H1 (cell line): ENCODE measurements around the gene MBNL3. TPM values are rescaled to one million over a fixed set of nuclear protein-coding genes. Genes with fewer than 3 reads are reported as not detected.

ENCODE experiments used
- CTCF ChIA-PET: fragments of 300-600 bp; sonication (Branson Sonifier 250); formaldehyde crosslinking; loops from one replicate; lab custom pipeline; 2021; ENCODE audit not compliant: partially characterized antibody; lab: Charles Lee
- POLR2A ChIA-PET: fragments of 300-600 bp; sonication (Branson Sonifier 250); formaldehyde crosslinking; loops from one replicate; lab custom pipeline; 2021; ENCODE audit warnings: inconsistent platforms; ENCODE audit not compliant: partially characterized antibody; lab: Charles Lee
- DNase-seq, 2 experiments: peaks; one replicate each; pipeline versions ENCODE4 v3.0.0 to v3.0.0-alpha.2; 2010 to 2022; ENCODE audit warnings: low spot score in 2 of 2, low read depth in 1 of 2, mixed read lengths in 1 of 2
- FAIRE-seq: peaks from 2 replicates; lab custom pipeline; 2011; peaks lifted over from hg19 to GRCh38; lab: Jason Lieb, UNC
- H2AFZ ChIP-seq: 2 replicates; pipeline ENCODE4 v1.8.1; 2012; ENCODE audit warnings: low read length, inconsistent platforms
- H2AK5ac ChIP-seq: 2 replicates; pipeline ENCODE4 v1.6.1; 2013; ENCODE audit warnings: low read depth, low read length
- H2BK120ac ChIP-seq: replicated peaks from 2 replicates; pipeline ENCODE3; 2013; ENCODE audit warnings: low read depth, low read length, inconsistent platforms
- H2BK12ac ChIP-seq: 2 replicates; pipeline ENCODE4 v1.6.1; 2013; ENCODE audit warnings: low read depth, low read length
- H2BK15ac ChIP-seq: 2 replicates; pipeline ENCODE4 v1.6.1; 2013; ENCODE audit warnings: low read length
- H2BK20ac ChIP-seq: 2 replicates; pipeline ENCODE4 v1.6.1; 2013; ENCODE audit warnings: low read length
- H2BK5ac ChIP-seq: 2 replicates; pipeline ENCODE4 v1.6.1; 2013; ENCODE audit warnings: low read depth, low read length
- H3K14ac ChIP-seq: 2 replicates; pipeline ENCODE4 v1.6.1; 2013; ENCODE audit warnings: inconsistent platforms; ENCODE audit not compliant: insufficient read length
- H3K18ac ChIP-seq: 2 replicates; pipeline ENCODE4 v1.6.1; 2013; ENCODE audit warnings: low read length; ENCODE audit errors: extremely low read depth
- H3K23ac ChIP-seq: 2 replicates; pipeline ENCODE4 v1.6.1; 2013; ENCODE audit warnings: inconsistent platforms; ENCODE audit not compliant: insufficient read length
- H3K23me2 ChIP-seq: 2 replicates; pipeline ENCODE4 v1.6.1; 2013; ENCODE audit warnings: low read depth, low read length
- H3K27ac ChIP-seq: 2 replicates; pipeline ENCODE4 v1.6.1; 2011; ENCODE audit warnings: low read depth, low read length, inconsistent platforms
- H3K27me3 ChIP-seq, 4 experiments: replicated peaks in 1 of 4; 1 replicate in 1 of 4; 2 replicates in 3 of 4; pipeline versions ENCODE4 v1.6.1 to v1.8.1; 2011 to 2013; ENCODE audit warnings: low read length in 3 of 4, mild to moderate bottlenecking in 3 of 4, inconsistent platforms in 2 of 4, mixed read lengths in 2 of 4, moderate library complexity in 1 of 4; ENCODE audit not compliant: control insufficient read depth in 3 of 4, insufficient read depth in 3 of 4; ENCODE audit errors: extremely low read depth in 1 of 4
- H3K36me3 ChIP-seq, 4 experiments: 2 replicates each; pipeline versions ENCODE4 v1.6.1 to v1.8.1; 2011 to 2013; ENCODE audit warnings: mild to moderate bottlenecking in 4 of 4, low read length in 3 of 4, moderate library complexity in 2 of 4, control low read depth in 1 of 4, inconsistent platforms in 1 of 4; ENCODE audit not compliant: insufficient read depth in 4 of 4, control insufficient read depth in 2 of 4
- H3K4ac ChIP-seq: replicated peaks from 2 replicates; pipeline ENCODE3; 2013; ENCODE audit warnings: low read length, low read depth, mixed read lengths, inconsistent platforms; ENCODE audit not compliant: insufficient read length
- H3K4me1 ChIP-seq, 4 experiments: replicated peaks in 1 of 4; 1 replicate in 1 of 4; 2 replicates in 3 of 4; pipeline versions ENCODE4 v1.6.1 to v1.8.1; 2011 to 2013; ENCODE audit warnings: low read length in 3 of 4, inconsistent platforms in 2 of 4, mixed read lengths in 1 of 4; ENCODE audit not compliant: insufficient read depth in 4 of 4, control insufficient read depth in 3 of 4
- H3K4me2 ChIP-seq, 2 experiments: 2 replicates each; pipeline versions ENCODE4 v1.6.1 to v1.8.1; 2011 to 2013; ENCODE audit warnings: low read depth in 2 of 2, low read length in 2 of 2, control low read depth in 1 of 2, inconsistent platforms in 1 of 2, mild to moderate bottlenecking in 1 of 2; ENCODE audit not compliant: insufficient read depth in 1 of 2
- H3K4me3 ChIP-seq, 4 experiments: fragments of 200-600, 300-600 bp in 1 of 4; sonication (generic), shearing (Covaris generic), sonication (Bioruptor Twin) in 1 of 4; 2 replicates each; pipeline versions ENCODE4 v1.5.1 to v1.8.1; 2011 to 2016; ENCODE audit warnings: low read length in 4 of 4, low read depth in 3 of 4, control low read depth in 2 of 4, inconsistent platforms in 2 of 4, mild to moderate bottlenecking in 2 of 4, mixed read lengths in 1 of 4, moderate library complexity in 1 of 4; ENCODE audit not compliant: insufficient read depth in 2 of 4; ENCODE audit errors: extremely low read depth in 1 of 4
- H3K56ac ChIP-seq: replicated peaks from 2 replicates; pipeline ENCODE3; 2013; ENCODE audit warnings: low read depth, mild to moderate bottlenecking, mixed read lengths, low read length, inconsistent platforms; ENCODE audit not compliant: insufficient read length
- H3K79me1 ChIP-seq: 2 replicates; pipeline ENCODE4 v1.6.1; 2013; ENCODE audit warnings: low read depth, low read length, control low read depth
- H3K79me2 ChIP-seq, 2 experiments: 2 replicates each; pipeline versions ENCODE4 v1.6.1 to v1.8.1; 2012 to 2013; ENCODE audit warnings: low read length in 2 of 2, mild to moderate bottlenecking in 2 of 2, inconsistent platforms in 1 of 2; ENCODE audit not compliant: insufficient read depth in 2 of 2, control insufficient read depth in 1 of 2
- H3K9ac ChIP-seq, 4 experiments: replicated peaks in 1 of 4; 1 replicate in 1 of 4; 2 replicates in 3 of 4; pipeline versions ENCODE4 v1.6.1 to v1.8.1; 2011 to 2013; ENCODE audit warnings: low read depth in 3 of 4, low read length in 3 of 4, control low read depth in 2 of 4, mild to moderate bottlenecking in 2 of 4, moderate library complexity in 2 of 4, inconsistent platforms in 1 of 4; ENCODE audit errors: extremely low read depth in 1 of 4
- H3K9me3 ChIP-seq, 2 experiments: 2 replicates each; pipeline versions ENCODE4 v1.6.1 to v1.8.1; 2012 to 2013; ENCODE audit warnings: mild to moderate bottlenecking in 2 of 2, moderate library complexity in 2 of 2, control low read depth in 1 of 2, inconsistent platforms in 1 of 2, low read depth in 1 of 2, low read length in 1 of 2, mixed read lengths in 1 of 2; ENCODE audit not compliant: insufficient read depth in 2 of 2
- H4K20me1 ChIP-seq, 2 experiments: replicated peaks in 1 of 2; 2 replicates each; pipeline versions ENCODE3 to v1.8.1; 2011 to 2013; ENCODE audit warnings: inconsistent platforms in 2 of 2, low read length in 2 of 2, mild to moderate bottlenecking in 1 of 2; ENCODE audit not compliant: insufficient read depth in 2 of 2, control insufficient read depth in 1 of 2
- H4K5ac ChIP-seq: 2 replicates; pipeline ENCODE4 v1.6.1; 2013; ENCODE audit warnings: low read length, low read depth, mixed read lengths, inconsistent platforms; ENCODE audit not compliant: insufficient read length
- H4K8ac ChIP-seq: 2 replicates; pipeline ENCODE4 v1.8.0; 2013; ENCODE audit warnings: mild to moderate bottlenecking, moderate library complexity, low read length, inconsistent platforms; ENCODE audit not compliant: insufficient read depth; ENCODE audit errors: extremely low read depth
- H4K91ac ChIP-seq: replicated peaks from 2 replicates; pipeline ENCODE3; 2013; ENCODE audit warnings: low read length, mixed read lengths, inconsistent platforms; ENCODE audit not compliant: insufficient read length
- ASH2L ChIP-seq: fragments of 200-600, 300-600 bp; sonication (generic); IDR thresholded peaks from one replicate; pipeline ENCODE4 v1.7.1; 2017; ENCODE audit warnings: low read length
- BACH1 ChIP-seq: IDR thresholded peaks from 2 replicates; pipeline ENCODE4 v1.6.1; 2012; ENCODE audit warnings: low read length, improper control_type of control experiment
- CBX8 ChIP-seq: fragments of 300-800, 300-1000 bp; sonication (generic); IDR thresholded peaks from 2 replicates; pipeline ENCODE4 v1.7.1; 2016; ENCODE audit warnings: low read depth, low read length, borderline replicate concordance
- CREB1 ChIP-seq: IDR thresholded peaks from 2 replicates; pipeline ENCODE4 v1.6.1; 2012; ENCODE audit warnings: inconsistent platforms
- E2F6 ChIP-seq: IDR thresholded peaks from 2 replicates; pipeline ENCODE4 v1.6.1; 2012; ENCODE audit warnings: inconsistent platforms
- EP300 ChIP-seq, 2 experiments: IDR thresholded peaks; 1 replicate in 1 of 2; 2 replicates in 1 of 2; pipeline ENCODE4 v1.6.1; 2011 to 2012; ENCODE audit warnings: low read depth in 2 of 2, low read length in 2 of 2, mild to moderate bottlenecking in 2 of 2, borderline replicate concordance in 1 of 2, inconsistent platforms in 1 of 2, moderate library complexity in 1 of 2
- EZH2 ChIP-seq: fragments of 200-600 bp; sonication (generic); IDR thresholded peaks from 2 replicates; pipeline ENCODE4 v1.7.1; 2012; ENCODE audit warnings: low read depth, mild to moderate bottlenecking, moderate library complexity, low read length, inconsistent platforms; ENCODE audit not compliant: severe bottlenecking
- GABPA ChIP-seq: IDR thresholded peaks from 2 replicates; pipeline ENCODE4 v1.6.1; 2011; ENCODE audit warnings: mild to moderate bottlenecking, low read length, moderate library complexity, borderline replicate concordance; ENCODE audit not compliant: insufficient read depth
- GTF2F1 ChIP-seq: IDR thresholded peaks from 2 replicates; pipeline ENCODE4 v1.6.1; 2012; ENCODE audit warnings: low read depth, low read length, improper control_type of control experiment, borderline replicate concordance
- HDAC6 ChIP-seq: IDR thresholded peaks from one replicate; pipeline ENCODE4 v1.7.1; 2012; ENCODE audit warnings: low read depth, mild to moderate bottlenecking, inconsistent platforms, low read length, moderate library complexity
- NANOG ChIP-seq: IDR thresholded peaks from 2 replicates; pipeline ENCODE4 v1.6.1; 2011; ENCODE audit warnings: low read length, low read depth, mild to moderate bottlenecking, inconsistent platforms; ENCODE audit not compliant: insufficient read depth, poor library complexity, severe bottlenecking
- POLR2A ChIP-seq, 2 experiments: IDR thresholded peaks; 1 replicate in 1 of 2; 2 replicates in 1 of 2; pipeline ENCODE4 v1.6.1; 2011; ENCODE audit warnings: low read depth in 2 of 2, low read length in 2 of 2, mild to moderate bottlenecking in 2 of 2; ENCODE audit errors: control extremely low read depth in 1 of 2
- RFX5 ChIP-seq: IDR thresholded peaks from 2 replicates; pipeline ENCODE4 v1.6.1; 2011; ENCODE audit warnings: low read depth, low read length, improper control_type of control experiment, borderline replicate concordance
- TBP ChIP-seq: IDR thresholded peaks from 2 replicates; pipeline ENCODE4 v1.6.1; 2011; ENCODE audit warnings: low read depth, low read length, improper control_type of control experiment
- TEAD4 ChIP-seq: IDR thresholded peaks from 2 replicates; pipeline ENCODE4 v1.6.1; 2012; ENCODE audit warnings: low read depth, low read length, inconsistent platforms, mixed read lengths
- WGBS, 2 experiments: shearing (Covaris generic) in 1 of 2; methylation state at CpG; one replicate each; pipeline versions ENCODE4 v1.1.6 to v1.1.7; 2013 to 2015; ENCODE audit warnings: low lambda C conversion rate in 2 of 2, mixed read lengths in 2 of 2, inconsistent platforms in 1 of 2, low coverage in 1 of 2, missing lambda C conversion rate in 1 of 2; ENCODE audit not compliant: insufficient replicate concordance in 2 of 2, insufficient coverage in 1 of 2, insufficient read length in 1 of 2; ENCODE audit errors: extremely low coverage in 1 of 2, missing lambda C conversion rate in 1 of 2; 5-methylcytosine and 5-hydroxymethylcytosine counted together
- polyA plus RNA-seq, 7 experiments: library from polyadenylated mRNA; depleted of rRNA in 3 of 7; stranded (reverse) in 5 of 7; unstranded in 2 of 7; fragments of >200 nt in 5 of 7; fragments of 200-250 nt in 2 of 7; gene quantifications; 1 replicate in 5 of 7; 2 replicates in 1 of 7; 4 replicates in 1 of 7; pipeline versions ENCODE4 v1.2.1 to v1.2.3, GENCODE V29; 2011 to 2013; ENCODE audit warnings: missing spikeins in 2 of 7, mixed read lengths in 2 of 7
- total RNA-seq: library from RNA; stranded (reverse); fragmentation: NEBNext Ultra II Directional; extraction: Animal tissue kit (Norgen Biotek cat#: 25700); gene quantifications from 2 replicates; pipeline ENCODE4 v1.2.1, GENCODE V29; 2021

The MBNL3 gene
- total and polyA plus RNA-seq, 2 of the 8 experiments (the other 6 are each of a cell fraction or from before 2014, with no cell fraction given) = 3.5 to 4.3 TPM

GRCh38 chrX:132497432-132497831 lies 8.6 kb upstream of the MBNL3 start:
- H4K91ac ChIP-seq = no peak overlapping the region
- H4K20me1 ChIP-seq = no peaks in the 10 kb centered on the region
- no peak overlapping the region for H3K56ac ChIP-seq
- H2AK5ac ChIP-seq = no peak overlapping the region
- H3K79me1 ChIP-seq = no peaks in the 10 kb centered on the region
- H3K18ac ChIP-seq = no peak overlapping the region
- no peak overlapping the region for H3K9ac ChIP-seq
- H3K23ac ChIP-seq = no peak overlapping the region
- ChIA-PET POLR2A (interaction anchor here (0.6 to 1.7 kb wide), 2 partner anchors 9 to 974 kb away, joined by 3 to 4 read pairs; partner anchors contain the start of gene MBNL3), CTCF (no interaction called here)
- no peak for DNase-seq
- no peaks in the 10 kb centered on the region for H3K9me3 ChIP-seq
- no peak overlapping the region for H3K27ac ChIP-seq
- no peak for FAIRE-seq
- peaks cover 0 to 2% (median 0%) of the 10 kb centered on the region in 4 experiments; a peak in 1 of 7 replicates for H3K4me1 ChIP-seq
- H4K5ac ChIP-seq = no peak overlapping the region
- no peak overlapping the region for H2BK5ac ChIP-seq
- H3K23me2 ChIP-seq = no peaks in the 10 kb centered on the region
- H2BK120ac ChIP-seq = no peak overlapping the region
- no peak overlapping the region for H3K4me3 ChIP-seq
- H3K4ac ChIP-seq = no peak overlapping the region
- H3K79me2 ChIP-seq = no peaks in the 10 kb centered on the region
- H2BK12ac ChIP-seq = no peak overlapping the region
- no peak overlapping the region; the same call in 1 of the 2 replicates for H2AFZ ChIP-seq
- no peaks in the 10 kb centered on the region for H3K27me3 ChIP-seq
- H4K8ac ChIP-seq = no peak overlapping the region
- H3K4me2 ChIP-seq = no peak overlapping the region
- no peak overlapping the region for H3K14ac ChIP-seq
- H2BK15ac ChIP-seq = no peak overlapping the region
- H3K36me3 ChIP-seq = no peaks in the 10 kb centered on the region
- WGBS, 2 experiments = 78% methylated on average over 1 of the region's 2 CpGs; no CpG with 5 or more reads in 1 of the 2 experiments
- no peak overlapping the region for H2BK20ac ChIP-seq
- TF ChIP-seq TEAD4 = no peak
- no peak for TF ChIP-seq HDAC6
- no peak for TF ChIP-seq RFX5
- no peak for TF ChIP-seq GTF2F1
- TF ChIP-seq E2F6 = no peak
- no peak for TF ChIP-seq EP300 (IDR thresholded peaks at IDR 0.05; ENCODE audit: borderline replicate concordance in 1 of 2, low read depth in 2 of 2, low read length in 2 of 2)
- no peak for TF ChIP-seq TBP
- TF ChIP-seq POLR2A (IDR thresholded peaks at IDR 0.05; ENCODE audit: control extremely low read depth in 1 of 2, low read depth in 2 of 2, low read length in 2 of 2) = no peak
- no peak for TF ChIP-seq CREB1
- TF ChIP-seq EZH2 = no peak
- TF ChIP-seq BACH1 = no peak
- TF ChIP-seq NANOG = no peak
- TF ChIP-seq ASH2L = no peak
- no peak for TF ChIP-seq CBX8
- TF ChIP-seq GABPA = no peak
